Esophagus muscularis mucosa (tissue), 4 donors: ENCODE results near the gene ABI1. TPM values are rescaled to one million over a fixed set of nuclear protein-coding genes. Genes with fewer than 3 reads are reported as not detected.

Experiments
- DNase-seq: peaks from one replicate; pipeline ENCODE4 v3.0.0-alpha.2; 2017; ENCODE audit errors: extremely low spot score
- H3K27ac ChIP-seq, 4 donors: fragments of 200-600 bp; sonication (generic); replicated peaks in 1 of 4; 1 replicate in 3 of 4; 2 replicates in 1 of 4; pipeline ENCODE4 v1.5.1; 2016 to 2019; ENCODE audit warnings: mild to moderate bottlenecking in 1 of 4
- H3K27me3 ChIP-seq, 4 donors: fragments of 200-600 bp; sonication (generic); one replicate each; pipeline versions ENCODE4 v1.5.1 to v1.6.0; 2016 to 2019
- H3K36me3 ChIP-seq, 4 donors: fragments of 200-600 bp; sonication (generic); one replicate each; pipeline ENCODE4 v1.5.1; 2016 to 2019
- H3K4me1 ChIP-seq, 4 donors: fragments of 200-600 bp; sonication (generic); one replicate each; pipeline ENCODE4 v1.5.1; 2016 to 2019
- H3K4me3 ChIP-seq, 4 donors: fragments of 200-600 bp; sonication (generic); 1 replicate in 2 of 4; 2 replicates in 2 of 4; pipeline ENCODE4 v1.5.1; 2016 to 2019; ENCODE audit warnings: mild to moderate bottlenecking in 4 of 4, moderate library complexity in 1 of 4
- H3K9me3 ChIP-seq, 4 donors: fragments of 200-600 bp; sonication (generic); 1 replicate in 3 of 4; 2 replicates in 1 of 4; pipeline ENCODE4 v1.5.1; 2016 to 2019
- EP300 ChIP-seq: sonication (generic); formaldehyde crosslinking; IDR thresholded peaks from one replicate; pipeline ENCODE4 v1.6.1; 2017; ENCODE audit warnings: antibody characterized with exemption
- POLR2A ChIP-seq: fragments of 450-650 bp; IDR thresholded peaks from one replicate; pipeline ENCODE4 v1.6.1; 2017; ENCODE audit warnings: antibody characterized with exemption, moderate library complexity, mild to moderate bottlenecking, low read depth
- POLR2AphosphoS5 ChIP-seq, 2 donors: sonication (generic); formaldehyde crosslinking; IDR thresholded peaks; one replicate each; pipeline ENCODE4 v1.6.1; 2017; ENCODE audit warnings: antibody characterized with exemption in 2 of 2
- WGBS: methylation state at CpG from one replicate; pipeline ENCODE4 v1.1.5; 2018; 5-methylcytosine and 5-hydroxymethylcytosine counted together
- intact Hi-C: fragments of 100-400 bp; cut with DNase I; formaldehyde crosslinking; loops from one replicate; pipeline ENCODE4 v1.15.1; 2023
- total RNA-seq, 4 donors: library from RNA; depleted of rRNA; stranded (reverse); fragments of >200 nt; gene quantifications; one replicate each; pipeline versions ENCODE4 v1.1.0 to v1.2.1, GENCODE V29; 2016
- TF ChIP-seq, protein P1 (sequence below), 3 experiments: fragments of 200-600 bp in 2 of 3; fragments of 450-650 bp in 1 of 3; sonication (generic) in 2 of 3; IDR thresholded peaks; one replicate each; pipeline ENCODE4 v1.5.1; 2017 to 2019; ENCODE audit warnings: antibody characterized with exemption in 3 of 3, mild to moderate bottlenecking in 2 of 3, moderate library complexity in 1 of 3

Gene ABI1
- total RNA-seq, 4 donors from 2014 or later, result 37.4 to 57.7 (median 43.5) TPM

GRCh38 chr10:26735435-26735834 lies 125.3 kb downstream of the ABI1 start:
- TF ChIP-seq POLR2AphosphoS5 (IDR thresholded peaks at IDR 0.05), result no peak
- no peak for TF ChIP-seq EP300
- TF ChIP-seq POLR2A, result no peak
- intact Hi-C loops, result no loop called here
- no peaks in the 10 kb centered on the region for H3K9me3 ChIP-seq
- no peak for DNase-seq
- no peaks in the 10 kb centered on the region for H3K27me3 ChIP-seq
- no peak overlapping the region for H3K4me3 ChIP-seq
- WGBS, result 100% methylated on average over 3 of the region's 4 CpGs
- H3K36me3 ChIP-seq, result peaks cover 0 to 56% (median 51%) of the 10 kb centered on the region in 4 donors
- peaks cover 0 to 3% (median 0%) of the 10 kb centered on the region in 4 donors for H3K4me1 ChIP-seq
- no peak overlapping the region for H3K27ac ChIP-seq

- Histone ChIP-seq H3K36me3 (peaks cover 0 to 62% (median 54%) of the 10 kb centered on the region in 4 donors), H3K27me3 (no peaks in the 10 kb centered on the region), H3K4me1 (peaks cover 0 to 3% (median 0%) of the 10 kb centered on the region in 4 donors), H3K4me3 (no peak overlapping the region), H3K27ac (no peak overlapping the region), H3K9me3 (no peaks in the 10 kb centered on the region)
- 81% methylated on average over 11 of the region's 14 CpGs for WGBS
- no peak for DNase-seq
- intact Hi-C loops, result no loop called here
- TF ChIP-seq POLR2AphosphoS5 (IDR thresholded peaks at IDR 0.05), result no peak
- no peak for TF ChIP-seq POLR2A
These were observed 126.8 kb downstream of the ABI1 start for GRCh38 chr10:26733750-26734568.

GRCh38 chr10:26730552-26730951 lies 130.2 kb downstream of the ABI1 start:
- no peak overlapping the region for H3K27ac ChIP-seq
- TF ChIP-seq POLR2A (no peak), POLR2AphosphoS5 (IDR thresholded peaks at IDR 0.05) (no peak), EP300 (no peak)
- TF ChIP-seq, protein P1, sequence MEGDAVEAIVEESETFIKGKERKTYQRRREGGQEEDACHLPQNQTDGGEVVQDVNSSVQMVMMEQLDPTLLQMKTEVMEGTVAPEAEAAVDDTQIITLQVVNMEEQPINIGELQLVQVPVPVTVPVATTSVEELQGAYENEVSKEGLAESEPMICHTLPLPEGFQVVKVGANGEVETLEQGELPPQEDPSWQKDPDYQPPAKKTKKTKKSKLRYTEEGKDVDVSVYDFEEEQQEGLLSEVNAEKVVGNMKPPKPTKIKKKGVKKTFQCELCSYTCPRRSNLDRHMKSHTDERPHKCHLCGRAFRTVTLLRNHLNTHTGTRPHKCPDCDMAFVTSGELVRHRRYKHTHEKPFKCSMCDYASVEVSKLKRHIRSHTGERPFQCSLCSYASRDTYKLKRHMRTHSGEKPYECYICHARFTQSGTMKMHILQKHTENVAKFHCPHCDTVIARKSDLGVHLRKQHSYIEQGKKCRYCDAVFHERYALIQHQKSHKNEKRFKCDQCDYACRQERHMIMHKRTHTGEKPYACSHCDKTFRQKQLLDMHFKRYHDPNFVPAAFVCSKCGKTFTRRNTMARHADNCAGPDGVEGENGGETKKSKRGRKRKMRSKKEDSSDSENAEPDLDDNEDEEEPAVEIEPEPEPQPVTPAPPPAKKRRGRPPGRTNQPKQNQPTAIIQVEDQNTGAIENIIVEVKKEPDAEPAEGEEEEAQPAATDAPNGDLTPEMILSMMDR (IDR thresholded peaks at IDR 0.05), result no peak
- no peak for DNase-seq
- no peaks in the 10 kb centered on the region for H3K27me3 ChIP-seq
- no peaks in the 10 kb centered on the region for H3K4me1 ChIP-seq
- WGBS, result 89% methylated on average over 2 of the region's 2 CpGs
- H3K36me3 ChIP-seq, result peaks cover 0 to 67% (median 49%) of the 10 kb centered on the region in 4 donors
- no peak overlapping the region for H3K4me3 ChIP-seq
- no peaks in the 10 kb centered on the region for H3K9me3 ChIP-seq
- intact Hi-C loops, result no loop called here

GRCh38 chr10:26729395-26729794 lies 131.4 kb downstream of the ABI1 start:
- intact Hi-C loops, result loop anchor here (5.0 kb wide), 1 partner anchor 133 kb away; the partner anchor contains the start of gene ABI1
- Histone ChIP-seq H3K27me3 (no peaks in the 10 kb centered on the region), H3K27ac (no peak overlapping the region), H3K4me1 (no peaks in the 10 kb centered on the region), H3K4me3 (no peak overlapping the region), H3K36me3 (peaks cover 3 to 71% (median 53%) of the 10 kb centered on the region in 4 donors), H3K9me3 (no peaks in the 10 kb centered on the region)
- DNase-seq, result no peak
- 86% methylated on average over 4 of the region's 4 CpGs for WGBS
- no peak for TF ChIP-seq POLR2A
- TF ChIP-seq, protein P1 (IDR thresholded peaks at IDR 0.05), result no peak
- TF ChIP-seq EP300, result no peak
- TF ChIP-seq POLR2AphosphoS5 (IDR thresholded peaks at IDR 0.05), result no peak

GRCh38 chr10:26728957-26729356 lies 131.8 kb downstream of the ABI1 start:
- intact Hi-C loops, result loop anchor here (5.0 kb wide), 1 partner anchor 133 kb away; the partner anchor contains the start of gene ABI1
- Histone ChIP-seq H3K27me3 (no peaks in the 10 kb centered on the region), H3K36me3 (peaks cover 5 to 71% (median 52%) of the 10 kb centered on the region in 4 donors), H3K4me1 (no peaks in the 10 kb centered on the region), H3K4me3 (no peak overlapping the region), H3K9me3 (no peaks in the 10 kb centered on the region), H3K27ac (no peak overlapping the region)
- no peak for DNase-seq
- 88% methylated on average over 7 of the region's 7 CpGs for whole genome bisulfite sequencing
- no peak for TF ChIP-seq POLR2A
- TF ChIP-seq POLR2AphosphoS5 (IDR thresholded peaks at IDR 0.05), result no peak
- TF ChIP-seq, protein P1 (IDR thresholded peaks at IDR 0.05), result no peak
- TF ChIP-seq EP300, result no peak
